ENCODE results near the gene GREB1. TPM values are rescaled to one million over a fixed set of nuclear protein-coding genes. Genes with fewer than 3 reads are reported as not detected.

Gene GREB1
- total RNA-seq, 4 donors from 2014 or later = 0.20 to 2.6 (median 1.5) TPM

- H3K27ac ChIP-seq = no peak overlapping the region
- no peak for DNase-seq
- no peak overlapping the region for H3K4me3 ChIP-seq
- no peaks in the 10 kb centered on the region for H3K4me1 ChIP-seq
- H3K36me3 ChIP-seq = no peaks in the 10 kb centered on the region
- no peak for TF ChIP-seq POLR2A (IDR thresholded peaks at IDR 0.05)
- in situ Hi-C loops (cut with MboI; ENCODE audit: low pct_ligation_motif_present in 1 of 4, low pct_unique_long_range_greater_than_20kb in 1 of 4, low sequenced_read_pairs in 3 of 4) = no loop called here
- intact Hi-C loops (cut with DNase I; ENCODE audit: low total_unique reads) = no loop called here
- no peaks in the 10 kb centered on the region for H3K9me3 ChIP-seq
- 39% methylated on average over 4 of the region's 4 CpGs; no CpG with 5 or more reads in 1 of the 2 donors for WGBS, 2 donors (ENCODE audit: low coverage in 1 of 2)
- H3K27me3 ChIP-seq = peaks cover 12% of the 10 kb centered on the region
Measured at GRCh38 chr2:11554399-11554716, 20.5 kb downstream of the GREB1 start.

GRCh38 chr2:11556101-11556806 lies 22.4 kb downstream of the GREB1 start:
- Histone ChIP-seq H3K27me3 (peaks cover 13% of the 10 kb centered on the region), H3K4me1 (no peaks in the 10 kb centered on the region), H3K4me3 (no peak overlapping the region), H3K9me3 (no peaks in the 10 kb centered on the region), H3K36me3 (no peaks in the 10 kb centered on the region), H3K27ac (no peak overlapping the region)
- WGBS, 2 donors (ENCODE audit: low coverage in 1 of 2) = 63 to 77% methylated on average over 11 to 20 of the region's 20 CpGs
- no peak for DNase-seq
- intact Hi-C loops (cut with DNase I; ENCODE audit: low total_unique reads) (no loop called here), in situ Hi-C loops (cut with MboI; ENCODE audit: low pct_ligation_motif_present in 1 of 4, low pct_unique_long_range_greater_than_20kb in 1 of 4, low sequenced_read_pairs in 3 of 4) (no loop called here)
- no peak for TF ChIP-seq EP300 (IDR thresholded peaks at IDR 0.05; ENCODE audit: low read depth)
- TF ChIP-seq POLR2AphosphoS5 (IDR thresholded peaks at IDR 0.05) = no peak
- no peak for TF ChIP-seq POLR2A (IDR thresholded peaks at IDR 0.05)
- TF ChIP-seq, protein P1, sequence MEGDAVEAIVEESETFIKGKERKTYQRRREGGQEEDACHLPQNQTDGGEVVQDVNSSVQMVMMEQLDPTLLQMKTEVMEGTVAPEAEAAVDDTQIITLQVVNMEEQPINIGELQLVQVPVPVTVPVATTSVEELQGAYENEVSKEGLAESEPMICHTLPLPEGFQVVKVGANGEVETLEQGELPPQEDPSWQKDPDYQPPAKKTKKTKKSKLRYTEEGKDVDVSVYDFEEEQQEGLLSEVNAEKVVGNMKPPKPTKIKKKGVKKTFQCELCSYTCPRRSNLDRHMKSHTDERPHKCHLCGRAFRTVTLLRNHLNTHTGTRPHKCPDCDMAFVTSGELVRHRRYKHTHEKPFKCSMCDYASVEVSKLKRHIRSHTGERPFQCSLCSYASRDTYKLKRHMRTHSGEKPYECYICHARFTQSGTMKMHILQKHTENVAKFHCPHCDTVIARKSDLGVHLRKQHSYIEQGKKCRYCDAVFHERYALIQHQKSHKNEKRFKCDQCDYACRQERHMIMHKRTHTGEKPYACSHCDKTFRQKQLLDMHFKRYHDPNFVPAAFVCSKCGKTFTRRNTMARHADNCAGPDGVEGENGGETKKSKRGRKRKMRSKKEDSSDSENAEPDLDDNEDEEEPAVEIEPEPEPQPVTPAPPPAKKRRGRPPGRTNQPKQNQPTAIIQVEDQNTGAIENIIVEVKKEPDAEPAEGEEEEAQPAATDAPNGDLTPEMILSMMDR (IDR thresholded peaks at IDR 0.05) = no peak

DNA sequence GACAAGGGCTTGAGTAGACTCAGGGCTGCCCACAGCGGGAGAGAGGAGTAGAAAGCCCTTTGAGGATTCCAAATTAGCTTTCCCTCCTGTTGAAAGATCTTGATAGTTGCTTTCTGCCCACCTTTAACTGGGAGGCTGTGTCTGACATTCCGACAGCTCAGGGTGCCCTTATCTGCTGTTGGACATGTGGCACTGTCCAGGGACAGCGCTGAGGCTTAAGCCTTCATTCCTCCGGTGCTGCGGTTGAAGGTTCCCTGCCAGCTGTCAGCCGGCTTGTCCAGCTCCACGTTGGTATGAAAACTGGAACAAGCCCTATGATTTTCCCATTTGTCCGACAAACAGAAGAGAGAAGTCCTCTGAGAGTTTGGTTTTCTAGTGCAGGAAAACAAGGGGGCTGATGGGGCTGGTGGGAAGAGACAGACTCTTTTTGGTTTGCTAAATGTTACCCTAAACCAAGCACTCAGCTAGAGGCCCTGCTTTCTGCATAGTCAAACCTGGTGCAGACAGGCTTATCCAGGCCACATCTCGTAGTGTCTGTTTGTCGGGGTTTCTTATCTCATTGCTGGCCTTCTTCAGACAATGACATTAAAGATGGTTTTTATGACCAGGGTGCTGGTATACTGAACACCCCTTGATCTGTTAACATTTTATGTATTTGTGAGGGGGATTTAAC lies 24.5 kb downstream of the GREB1 start:
- in situ Hi-C loops (cut with MboI; ENCODE audit: low pct_ligation_motif_present in 1 of 4, low pct_unique_long_range_greater_than_20kb in 1 of 4, low sequenced_read_pairs in 3 of 4) (no loop called here), intact Hi-C loops (cut with DNase I; ENCODE audit: low total_unique reads) (no loop called here)
- H3K36me3 ChIP-seq = no peaks in the 10 kb centered on the region
- TF ChIP-seq, protein P1 (IDR thresholded peaks at IDR 0.05) = no peak
- no peak for TF ChIP-seq POLR2AphosphoS5 (IDR thresholded peaks at IDR 0.05)
- no peak for TF ChIP-seq POLR2A (IDR thresholded peaks at IDR 0.05)
- no peak for TF ChIP-seq EP300 (IDR thresholded peaks at IDR 0.05; ENCODE audit: low read depth)
- no peak overlapping the region for H3K27ac ChIP-seq
- no peak overlapping the region for H3K4me3 ChIP-seq
- H3K9me3 ChIP-seq = no peaks in the 10 kb centered on the region
- 75 to 90% methylated on average over 2 to 9 of the region's 10 CpGs for WGBS, 2 donors (ENCODE audit: low coverage in 1 of 2)
- no peak for DNase-seq
- no peaks in the 10 kb centered on the region for H3K4me1 ChIP-seq
- H3K27me3 ChIP-seq = peaks cover 10% of the 10 kb centered on the region

DNA sequence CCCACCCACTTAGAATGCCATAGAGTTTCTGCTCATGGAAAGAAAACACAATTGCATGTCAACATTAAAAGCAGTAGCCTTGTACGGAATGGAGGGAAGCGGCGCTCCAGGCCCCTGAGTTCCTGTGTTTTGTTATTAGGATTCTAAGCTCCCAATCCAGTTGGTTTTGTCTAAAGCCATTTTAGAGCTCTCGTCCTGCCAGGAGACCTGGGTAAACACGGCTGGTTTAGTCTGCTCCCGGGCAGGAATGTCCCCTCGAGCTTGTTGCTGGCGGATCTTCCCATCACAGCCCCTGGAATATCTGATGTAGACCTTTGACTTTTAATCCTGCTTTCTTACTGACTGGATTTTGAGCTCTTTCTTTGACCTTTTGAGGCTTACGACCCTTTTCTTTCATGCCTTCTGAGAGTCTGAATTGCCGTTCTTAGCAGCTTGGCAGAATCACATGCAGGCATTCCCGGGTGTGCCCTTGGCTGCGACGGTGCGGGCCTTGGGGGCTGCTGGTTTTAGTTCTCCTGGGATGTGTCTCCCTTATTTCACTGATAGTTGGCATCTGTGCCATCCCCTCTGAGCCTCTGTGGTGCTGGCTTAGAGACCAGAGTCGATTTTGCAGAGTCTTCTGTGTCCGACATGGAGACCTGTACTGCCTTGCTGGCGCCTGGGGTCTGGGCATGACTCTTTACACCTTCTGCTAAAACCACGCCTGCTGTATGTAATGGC lies 25.4 kb downstream of the GREB1 start:
- Histone ChIP-seq H3K4me1 (no peaks in the 10 kb centered on the region), H3K36me3 (no peaks in the 10 kb centered on the region), H3K9me3 (no peaks in the 10 kb centered on the region), H3K27me3 (peaks cover 8% of the 10 kb centered on the region), H3K27ac (no peak overlapping the region), H3K4me3 (no peak overlapping the region)
- intact Hi-C loops (cut with DNase I; ENCODE audit: low total_unique reads) = no loop called here
- TF ChIP-seq EP300 (IDR thresholded peaks at IDR 0.05; ENCODE audit: low read depth) (no peak), POLR2AphosphoS5 (IDR thresholded peaks at IDR 0.05) (no peak), POLR2A (IDR thresholded peaks at IDR 0.05) (no peak)
- TF ChIP-seq, protein P1 (IDR thresholded peaks at IDR 0.05) = no peak
- DNase-seq = no peak
- 82 to 90% methylated on average over 10 to 18 of the region's 18 CpGs for WGBS, 2 donors (ENCODE audit: low coverage in 1 of 2)
- in situ Hi-C loops (cut with MboI; ENCODE audit: low pct_ligation_motif_present in 1 of 4, low pct_unique_long_range_greater_than_20kb in 1 of 4, low sequenced_read_pairs in 3 of 4) = no loop called here
